Adipocyte (in vitro differentiated cells): ENCODE data around the gene KLHL29.

Experiments used
- DNase-seq: peaks from one replicate; pipeline ENCODE4 v3.0.0-alpha.2; 2015; ENCODE audit warnings: low read depth
- H3K27me3 ChIP-seq: replicated peaks from 2 replicates; pipeline ENCODE4 v1.7.0; 2013; ENCODE audit warnings: mild to moderate bottlenecking, low read length, moderate library complexity; ENCODE audit not compliant: control insufficient read depth, insufficient read depth
- H3K36me3 ChIP-seq: 2 replicates; pipeline ENCODE4 v1.7.0; 2013; ENCODE audit warnings: low read length, mild to moderate bottlenecking, moderate library complexity; ENCODE audit not compliant: control insufficient read depth, insufficient read depth, severe bottlenecking
- H3K4me1 ChIP-seq: 2 replicates; pipeline ENCODE4 v1.7.0; 2013; ENCODE audit warnings: mild to moderate bottlenecking, low read length, moderate library complexity; ENCODE audit not compliant: control insufficient read depth, insufficient read depth
- H3K4me3 ChIP-seq: 2 replicates; pipeline ENCODE4 v1.7.0; 2013; ENCODE audit warnings: mild to moderate bottlenecking, low read length, moderate library complexity
- H3K9ac ChIP-seq: 2 replicates; pipeline ENCODE4 v1.7.0; 2013; ENCODE audit warnings: mild to moderate bottlenecking, low read length, moderate library complexity
- H3K9me3 ChIP-seq: 2 replicates; pipeline ENCODE4 v1.7.0; 2013; ENCODE audit warnings: mild to moderate bottlenecking, low read length, moderate library complexity; ENCODE audit not compliant: control insufficient read depth

The KLHL29 gene

GRCh38 chr2:23562143-23562542, 177.2 kb downstream of the KLHL29 start:
- no peak for DNase-seq

GRCh38 chr2:23563151-23563550, 178.2 kb downstream of the KLHL29 start:
- DNase-seq: no peak
- Histone ChIP-seq H3K36me3 (peaks cover 11% of the 10 kb centered on the region), H3K9me3 (no peaks in the 10 kb centered on the region), H3K4me1 (peaks cover 41% of the 10 kb centered on the region), H3K9ac (peak overlapping the region; percentile 8), H3K27me3 (no peaks in the 10 kb centered on the region), H3K4me3 (no peak overlapping the region)

More at GRCh38 chr2:23562143-23562542, 177.2 kb downstream of the KLHL29 start:
- no peak overlapping the region for H3K4me3 ChIP-seq
- H3K4me1 ChIP-seq: peaks cover 45% of the 10 kb centered on the region
- no peaks in the 10 kb centered on the region for H3K27me3 ChIP-seq
- no peaks in the 10 kb centered on the region for H3K9me3 ChIP-seq
- H3K9ac ChIP-seq: no peak overlapping the region
- peaks cover 7% of the 10 kb centered on the region for H3K36me3 ChIP-seq

- H3K4me3 ChIP-seq: no peak overlapping the region
- no peaks in the 10 kb centered on the region for H3K9me3 ChIP-seq
- H3K4me1 ChIP-seq: peaks cover 48% of the 10 kb centered on the region
- H3K9ac ChIP-seq: peak overlapping the region; percentile 39
- H3K36me3 ChIP-seq: peaks cover 14% of the 10 kb centered on the region
- peak; percentile 79 for DNase-seq
- H3K27me3 ChIP-seq: no peaks in the 10 kb centered on the region
Measured at GRCh38 chr2:23563673-23564614, 179.0 kb downstream of the KLHL29 start.

GRCh38 chr2:23564615-23564960, 179.6 kb downstream of the KLHL29 start:
- Histone ChIP-seq H3K27me3 (no peaks in the 10 kb centered on the region), H3K9ac (peak overlapping the region; percentile 39), H3K9me3 (no peaks in the 10 kb centered on the region), H3K4me1 (peaks cover 50% of the 10 kb centered on the region), H3K4me3 (no peak overlapping the region), H3K36me3 (peaks cover 14% of the 10 kb centered on the region)
- DNase-seq: peak; percentile 45

- H3K4me3 ChIP-seq: no peak overlapping the region
- H3K27me3 ChIP-seq: no peaks in the 10 kb centered on the region
- no peak overlapping the region for H3K9ac ChIP-seq
- no peaks in the 10 kb centered on the region for H3K9me3 ChIP-seq
- H3K4me1 ChIP-seq: peaks cover 52% of the 10 kb centered on the region
- no peak for DNase-seq
- H3K36me3 ChIP-seq: peaks cover 14% of the 10 kb centered on the region
Measured at GRCh38 chr2:23565374-23565773, 180.4 kb downstream of the KLHL29 start.

- no peak overlapping the region for H3K9ac ChIP-seq
- H3K27me3 ChIP-seq: no peaks in the 10 kb centered on the region
- peaks cover 14% of the 10 kb centered on the region for H3K36me3 ChIP-seq
- H3K4me1 ChIP-seq: peaks cover 47% of the 10 kb centered on the region
- no peak overlapping the region for H3K4me3 ChIP-seq
- DNase-seq: no peak
- no peaks in the 10 kb centered on the region for H3K9me3 ChIP-seq
Measured at GRCh38 chr2:23565814-23566213, 180.8 kb downstream of the KLHL29 start.

GRCh38 chr2:23566241-23567142, 181.5 kb downstream of the KLHL29 start:
- Histone ChIP-seq H3K4me1 (peaks cover 41% of the 10 kb centered on the region), H3K9me3 (no peaks in the 10 kb centered on the region), H3K27me3 (no peaks in the 10 kb centered on the region), H3K9ac (no peak overlapping the region), H3K36me3 (peaks cover 14% of the 10 kb centered on the region), H3K4me3 (no peak overlapping the region)
- peak; percentile 49 for DNase-seq

- H3K9me3 ChIP-seq: no peaks in the 10 kb centered on the region
Measured at GRCh38 chr2:23567161-23567756, 182.3 kb downstream of the KLHL29 start.

GRCh38 chr2:23568211-23568610, 183.2 kb downstream of the KLHL29 start:
- Histone ChIP-seq H3K4me1 (peaks cover 34% of the 10 kb centered on the region), H3K4me3 (no peak overlapping the region), H3K27me3 (no peaks in the 10 kb centered on the region), H3K9ac (no peak overlapping the region), H3K9me3 (no peaks in the 10 kb centered on the region), H3K36me3 (peaks cover 13% of the 10 kb centered on the region)
- no peak for DNase-seq

More at GRCh38 chr2:23567161-23567756, 182.3 kb downstream of the KLHL29 start:
- no peaks in the 10 kb centered on the region for H3K27me3 ChIP-seq
- no peak overlapping the region for H3K9ac ChIP-seq
- no peak overlapping the region for H3K4me3 ChIP-seq
- H3K36me3 ChIP-seq: peaks cover 18% of the 10 kb centered on the region
- DNase-seq: no peak
- H3K4me1 ChIP-seq: peaks cover 38% of the 10 kb centered on the region

- Histone ChIP-seq H3K4me1 (peaks cover 29% of the 10 kb centered on the region), H3K4me3 (no peak overlapping the region), H3K9me3 (no peaks in the 10 kb centered on the region), H3K36me3 (peaks cover 11% of the 10 kb centered on the region), H3K27me3 (no peaks in the 10 kb centered on the region), H3K9ac (no peak overlapping the region)
- DNase-seq: peak; percentile 52
Measured at GRCh38 chr2:23568626-23569190, 183.7 kb downstream of the KLHL29 start.
